IMR-90 (cell line): Measurements from ENCODE around the gene PNCK. TPM values are rescaled to one million over a fixed set of nuclear protein-coding genes. Genes with fewer than 3 reads are reported as not detected.

Experiments
- ATAC-seq: fragments of 200-7000 bp; cut with Tn5 transposase; 2 replicates; pipeline ENCODE4 v1.9.1; 2020; ENCODE audit warnings: low read depth, mild to moderate bottlenecking, moderate library complexity
- BruUV-seq: library from RNA; stranded (reverse); fragments of 400-500 nt; replicated peaks from 2 replicates; lab custom pipeline; 2021; lab: Mats Ljungman, UMichigan
- CTCF ChIA-PET: fragments of 300-600 bp; formaldehyde crosslinking; extraction: SDS; loops from one replicate; lab custom pipeline; 2021; ENCODE audit warnings: antibody characterized with exemption; lab: Yijun Ruan, JAX
- POLR2A ChIA-PET: fragments of 300-600 bp; sonication (Branson Sonifier 250); formaldehyde crosslinking; loops from one replicate; lab custom pipeline; 2022; ENCODE audit warnings: antibody characterized with exemption; ENCODE audit not compliant: unreplicated experiment; lab: Charles Lee
- DNase-seq: peaks from one replicate; pipeline ENCODE4 v3.0.0; 2013
- H2AFZ ChIP-seq: replicated peaks from 2 replicates; pipeline ENCODE3; 2013; ENCODE audit warnings: low read length, mild to moderate bottlenecking; ENCODE audit not compliant: poor library complexity
- H2AK5ac ChIP-seq: 2 replicates; pipeline ENCODE4 v1.6.1; 2013; ENCODE audit warnings: low read depth, low read length, inconsistent platforms
- H2AK9ac ChIP-seq: replicated peaks from 2 replicates; pipeline ENCODE3; 2013; ENCODE audit warnings: mild to moderate bottlenecking, low read depth, low read length, moderate library complexity; ENCODE audit not compliant: poor library complexity
- H2BK120ac ChIP-seq: 2 replicates; pipeline ENCODE4 v1.6.1; 2013; ENCODE audit warnings: low read depth, low read length, inconsistent platforms
- H2BK15ac ChIP-seq: 3 replicates; pipeline ENCODE4 v1.6.1; 2013; ENCODE audit warnings: low read depth, low read length, inconsistent platforms
- H2BK20ac ChIP-seq: 2 replicates; pipeline ENCODE4 v1.6.1; 2013; ENCODE audit warnings: low read depth, mild to moderate bottlenecking, inconsistent platforms, low read length, moderate library complexity
- H2BK5ac ChIP-seq: 2 replicates; pipeline ENCODE4 v1.6.1; 2013; ENCODE audit warnings: mild to moderate bottlenecking, low read depth, low read length, inconsistent platforms; ENCODE audit not compliant: poor library complexity, severe bottlenecking
- H3K14ac ChIP-seq: replicated peaks from 2 replicates; pipeline ENCODE4 v1.6.1; 2013; ENCODE audit warnings: low read depth, low read length, inconsistent platforms
- H3K18ac ChIP-seq: 2 replicates; pipeline ENCODE4 v1.6.1; 2013; ENCODE audit warnings: low read depth, low read length, control low read depth
- H3K23ac ChIP-seq: 2 replicates; pipeline ENCODE4 v1.6.1; 2013; ENCODE audit warnings: low read depth, low read length, inconsistent platforms
- H3K27ac ChIP-seq: 2 replicates; pipeline ENCODE4 v1.5.1; 2013; ENCODE audit warnings: mild to moderate bottlenecking, control low read depth, low read length; ENCODE audit not compliant: insufficient read depth
- H3K27me3 ChIP-seq: 2 replicates; pipeline ENCODE4 v1.6.1; 2013; ENCODE audit warnings: low read length; ENCODE audit not compliant: control insufficient read depth, insufficient read depth
- H3K36me3 ChIP-seq: 2 replicates; pipeline ENCODE4 v1.6.1; 2013; ENCODE audit warnings: low read length, mixed read lengths; ENCODE audit not compliant: control insufficient read depth, insufficient read depth
- H3K4ac ChIP-seq: 2 replicates; pipeline ENCODE4 v1.6.1; 2013; ENCODE audit warnings: low read depth, low read length, inconsistent platforms
- H3K4me1 ChIP-seq: 2 replicates; pipeline ENCODE4 v1.6.1; 2013; ENCODE audit warnings: low read length, mixed read lengths; ENCODE audit not compliant: control insufficient read depth, insufficient read depth
- H3K4me2 ChIP-seq: 2 replicates; pipeline ENCODE4 v1.6.1; 2013; ENCODE audit warnings: low read depth, mild to moderate bottlenecking, control low read depth, low read length, moderate library complexity
- H3K4me3 ChIP-seq: 2 replicates; pipeline ENCODE4 v1.5.1; 2013; ENCODE audit warnings: low read depth, mild to moderate bottlenecking, control low read depth, low read length, moderate library complexity; ENCODE audit not compliant: insufficient read depth
- H3K56ac ChIP-seq: 2 replicates; pipeline ENCODE4 v1.6.1; 2013; ENCODE audit warnings: low read length, inconsistent platforms; ENCODE audit not compliant: insufficient read depth; ENCODE audit errors: extremely low read depth
- H3K79me1 ChIP-seq, 2 experiments: 2 replicates each; pipeline ENCODE4 v1.6.1; 2013; ENCODE audit warnings: low read length in 2 of 2, inconsistent platforms in 1 of 2, low read depth in 1 of 2
- H3K9ac ChIP-seq: 2 replicates; pipeline ENCODE4 v1.6.1; 2013; ENCODE audit warnings: low read depth, low read length, control low read depth
- H3K9me1 ChIP-seq: 2 replicates; pipeline ENCODE4 v1.6.1; 2013; ENCODE audit warnings: low read length, inconsistent platforms; ENCODE audit not compliant: insufficient read depth
- H3K9me3 ChIP-seq: 2 replicates; pipeline ENCODE4 v1.6.1; 2013; ENCODE audit warnings: low read length; ENCODE audit not compliant: control insufficient read depth, insufficient read depth
- H4K20me1 ChIP-seq: 2 replicates; pipeline ENCODE4 v1.6.1; 2013; ENCODE audit warnings: low read length, inconsistent platforms; ENCODE audit not compliant: insufficient read depth
- H4K5ac ChIP-seq: 2 replicates; pipeline ENCODE4 v1.6.1; 2013; ENCODE audit warnings: mild to moderate bottlenecking, low read depth, low read length, control low read depth
- H4K8ac ChIP-seq, 2 experiments: 2 replicates each; pipeline ENCODE4 v1.6.1; 2013; ENCODE audit warnings: low read depth in 2 of 2, low read length in 2 of 2, control low read depth in 1 of 2, inconsistent platforms in 1 of 2
- H4K91ac ChIP-seq: 2 replicates; pipeline ENCODE4 v1.6.1; 2013; ENCODE audit warnings: low read depth, low read length, inconsistent platforms; ENCODE audit not compliant: insufficient read depth
- BHLHE40 ChIP-seq: fragments of 150-350 bp; IDR thresholded peaks from 2 replicates; pipeline ENCODE4 v1.6.1; 2016; ENCODE audit warnings: mild to moderate bottlenecking, low read depth, low read length
- CEBPB ChIP-seq: IDR thresholded peaks from 2 replicates; pipeline ENCODE4 v1.6.1; 2012; ENCODE audit warnings: low read depth, low read length, improper control_type of control experiment
- CHD1 ChIP-seq: IDR thresholded peaks from 2 replicates; pipeline ENCODE4 v1.6.1; 2012; ENCODE audit warnings: low read depth, low read length, improper control_type of control experiment
- CTCF ChIP-seq: conservative IDR thresholded peaks from 2 replicates; pipeline ENCODE4 v1.5.1; 2012; ENCODE audit warnings: mild to moderate bottlenecking, low read depth, low read length, improper control_type of control experiment
- ELK1 ChIP-seq: fragments of 150-350 bp; IDR thresholded peaks from 2 replicates; pipeline ENCODE4 v1.6.1; 2016; ENCODE audit warnings: low read depth, mild to moderate bottlenecking, low read length, moderate library complexity, borderline replicate concordance
- FOS ChIP-seq: fragments of 150-350 bp; IDR thresholded peaks from 2 replicates; pipeline ENCODE4 v1.6.1; 2016; ENCODE audit warnings: low read depth, low read length
- MAFK ChIP-seq: IDR thresholded peaks from 2 replicates; pipeline ENCODE4 v1.6.1; 2012; ENCODE audit warnings: low read depth, low read length, improper control_type of control experiment
- MAZ ChIP-seq: IDR thresholded peaks from 2 replicates; pipeline ENCODE4 v1.6.1; 2012; ENCODE audit warnings: low read depth, mild to moderate bottlenecking, low read length, improper control_type of control experiment, moderate library complexity, borderline replicate concordance
- MXI1 ChIP-seq: IDR thresholded peaks from 2 replicates; pipeline ENCODE4 v1.6.1; 2012; ENCODE audit warnings: low read depth, mild to moderate bottlenecking, low read length, moderate library complexity, borderline replicate concordance
- NFE2L2 ChIP-seq: fragments of 150-350 bp; IDR thresholded peaks from 2 replicates; pipeline ENCODE4 v1.6.1; 2016; ENCODE audit warnings: low read depth, mild to moderate bottlenecking, low read length
- POLR2A ChIP-seq: IDR thresholded peaks from 2 replicates; pipeline ENCODE4 v1.6.1; 2012; ENCODE audit warnings: mild to moderate bottlenecking, low read depth, low read length
- RAD21 ChIP-seq: IDR thresholded peaks from 2 replicates; pipeline ENCODE4 v1.6.1; 2012; ENCODE audit warnings: low read length, improper control_type of control experiment
- RCOR1 ChIP-seq: IDR thresholded peaks from 2 replicates; pipeline ENCODE4 v1.6.1; 2012; ENCODE audit warnings: mild to moderate bottlenecking, low read length, improper control_type of control experiment; ENCODE audit not compliant: insufficient replicate concordance
- RFX5 ChIP-seq: IDR thresholded peaks from 2 replicates; pipeline ENCODE4 v1.8.0; 2012; ENCODE audit warnings: low read depth, mild to moderate bottlenecking, low read length, moderate library complexity
- SMC3 ChIP-seq: fragments of 150-350 bp; IDR thresholded peaks from 2 replicates; pipeline ENCODE4 v1.6.1; 2016; ENCODE audit warnings: low read depth, mild to moderate bottlenecking, antibody characterized with exemption, low read length, moderate library complexity
- USF2 ChIP-seq: fragments of 150-350 bp; IDR thresholded peaks from 2 replicates; pipeline ENCODE4 v1.6.1; 2017; ENCODE audit warnings: mild to moderate bottlenecking, antibody characterized with exemption, low read length, low read depth
- WGBS, 2 experiments: methylation state at CpG; one replicate each; pipeline versions ENCODE4 v1.1.5 to v1.1.7; 2013; ENCODE audit warnings: missing lambda C conversion rate in 2 of 2; ENCODE audit not compliant: insufficient read length in 1 of 2; ENCODE audit errors: extremely low coverage in 2 of 2; 5-methylcytosine and 5-hydroxymethylcytosine counted together
- dilution Hi-C: fragments of 300-500 bp; cut with HindIII; formaldehyde crosslinking; loops from one replicate; pipeline ENCODE4 v1.14.3; 2018; ENCODE audit warnings: low sequenced_read_pairs; ENCODE audit not compliant: unreplicated experiment
- in situ Hi-C: fragments of 300-500 bp; cut with MboI; formaldehyde crosslinking; loops from 3 replicates; pipeline ENCODE4 v1.14.3; 2019; ENCODE audit warnings: low sequenced_read_pairs, inconsistent platforms, mixed read lengths
- intact Hi-C: fragments of 100-400 bp; cut with micrococcal nuclease; formaldehyde crosslinking; loops from 2 replicates; pipeline ENCODE4 v1.10.0; 2022
- polyA plus RNA-seq, 3 experiments: library from polyadenylated mRNA; depleted of rRNA; stranded (reverse); fragments of >200 nt; gene quantifications; 2 replicates each; pipeline ENCODE4 v1.2.3, GENCODE V29; 2012; ENCODE audit warnings: low replicate concordance in 1 of 3
- total RNA-seq: library from RNA; depleted of rRNA; stranded (reverse); fragments of >200 nt; gene quantifications from 2 replicates; pipeline ENCODE4 v1.2.3, GENCODE V29; 2012

PNCK gene
- total and polyA plus RNA-seq, 2 of the 4 experiments (the other 2 are of a cell fraction): 0.18 to 0.22 TPM

- no peaks in the 10 kb centered on the region for H4K20me1 ChIP-seq
- no peak overlapping the region for H2BK120ac ChIP-seq
- no peak overlapping the region for H2BK20ac ChIP-seq
- H3K27me3 ChIP-seq: peaks cover 10% of the 10 kb centered on the region
- H3K9me3 ChIP-seq: no peaks in the 10 kb centered on the region; the same call in none of the 2 replicates
- H4K91ac ChIP-seq: no peak overlapping the region
- H3K4me1 ChIP-seq: no peaks in the 10 kb centered on the region
- no peak overlapping the region for H3K4me2 ChIP-seq
- H2BK5ac ChIP-seq: no peak overlapping the region
- H2AFZ ChIP-seq: no peak overlapping the region
- H3K56ac ChIP-seq: no peak overlapping the region
- intact Hi-C loops: no loop called here
- in situ Hi-C loops: loop anchor here (25.0 kb wide), 1 partner anchor 697 kb away; no protein-coding TSS in a partner anchor
- no peak overlapping the region for H3K4ac ChIP-seq
- no TSS peak for BruUV-seq
- DNase-seq (no peak), ATAC-seq (no peak)
- no peak for TF ChIP-seq CTCF
- no peak for TF ChIP-seq MAFK
- no peak for TF ChIP-seq POLR2A
- no peak for TF ChIP-seq CHD1
- no peak for TF ChIP-seq CEBPB
- no peak for TF ChIP-seq MAZ
- TF ChIP-seq SMC3: no peak
- no peak for TF ChIP-seq FOS
- TF ChIP-seq RAD21: no peak
- TF ChIP-seq BHLHE40: no peak
- no peak for TF ChIP-seq RFX5
- no peak for TF ChIP-seq NFE2L2
- no peak for TF ChIP-seq USF2
- no peak for TF ChIP-seq MXI1
- no peak for TF ChIP-seq RCOR1
- TF ChIP-seq ELK1: no peak
- POLR2A ChIA-PET: no interaction called here
- H4K5ac ChIP-seq: no peak overlapping the region
- no peaks in the 10 kb centered on the region for H3K9me1 ChIP-seq
- no peaks in the 10 kb centered on the region for H3K79me1 ChIP-seq
- H2AK5ac ChIP-seq: no peak overlapping the region
- no peak overlapping the region for H2AK9ac ChIP-seq
- H2BK15ac ChIP-seq: no peak overlapping the region
- CTCF ChIA-PET: no interaction called here
- H3K14ac ChIP-seq: no peak overlapping the region
- no peak overlapping the region for H3K27ac ChIP-seq
- WGBS, 2 experiments: 60% methylated on average over 1 of the region's 3 CpGs; no CpG with 5 or more reads in 1 of the 2 experiments
- no peak overlapping the region for H3K23ac ChIP-seq
- no peaks in the 10 kb centered on the region for H3K36me3 ChIP-seq
- no peak overlapping the region for H4K8ac ChIP-seq
- H3K9ac ChIP-seq: no peak overlapping the region
- dilution Hi-C loops: no loop called here
- H3K4me3 ChIP-seq: no peak overlapping the region
- no peak overlapping the region for H3K18ac ChIP-seq
Observed at GRCh38 chrX:153659268-153659667, 14.3 kb downstream of the PNCK start.
